Hematopoietic multipotent progenitor cell (in vitro differentiated cells): ENCODE results near the gene RDH11. TPM values are rescaled to one million over a fixed set of nuclear protein-coding genes. Genes with fewer than 3 reads are reported as not detected.

Experiments
- DNase-seq, 3 donors: peaks; one replicate each; pipeline ENCODE4 v3.0.0-alpha.2; 2011 to 2015; ENCODE audit warnings: low read depth in 2 of 3, low spot score in 2 of 3
- small RNA-seq: library from RNA; depleted of rRNA; stranded (forward); fragments of <200 nt; gene quantifications from one replicate; pipeline ENCODE3, GENCODE V24; 2012
- total RNA-seq: library from RNA; depleted of rRNA; stranded (reverse); fragments of >200 nt; gene quantifications from one replicate; pipeline ENCODE4 v1.2.3, GENCODE V29; 2012

Gene RDH11
- total RNA-seq, 1 donor, result 62.5 TPM

GRCh38 chr14:67650694-67651093 is 44.9 kb downstream of the RDH11 start:
- DNase-seq, result no peak

DNA sequence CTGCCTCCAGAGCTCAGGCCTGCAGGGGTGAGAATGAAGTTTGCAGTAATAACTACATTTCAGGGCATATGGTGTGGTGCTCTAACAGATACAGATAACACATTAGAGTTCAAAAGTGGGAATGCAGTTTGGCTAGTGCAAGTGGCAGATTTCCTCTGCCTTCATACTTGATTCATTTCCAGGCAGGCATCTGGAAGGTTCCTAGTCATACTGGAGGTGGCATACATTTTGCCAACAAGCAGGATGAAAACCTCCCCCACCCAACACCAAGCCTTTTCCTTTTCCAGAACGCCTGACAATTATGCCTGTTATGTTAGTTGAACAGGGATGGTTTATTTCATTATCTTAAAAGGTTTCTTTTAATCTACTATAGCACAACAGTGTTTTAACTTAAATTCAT is 45.4 kb downstream of the RDH11 start:
- no peak for DNase-seq

- no peak for DNase-seq
Measured at GRCh38 chr14:67646131-67646530, 49.4 kb downstream of the RDH11 start.

GRCh38 chr14:67645414-67645813 is 50.1 kb downstream of the RDH11 start:
- DNase-seq, result no peak

- no peak for DNase-seq
Measured at GRCh38 chr14:67644428-67644827, 51.1 kb downstream of the RDH11 start.

DNA sequence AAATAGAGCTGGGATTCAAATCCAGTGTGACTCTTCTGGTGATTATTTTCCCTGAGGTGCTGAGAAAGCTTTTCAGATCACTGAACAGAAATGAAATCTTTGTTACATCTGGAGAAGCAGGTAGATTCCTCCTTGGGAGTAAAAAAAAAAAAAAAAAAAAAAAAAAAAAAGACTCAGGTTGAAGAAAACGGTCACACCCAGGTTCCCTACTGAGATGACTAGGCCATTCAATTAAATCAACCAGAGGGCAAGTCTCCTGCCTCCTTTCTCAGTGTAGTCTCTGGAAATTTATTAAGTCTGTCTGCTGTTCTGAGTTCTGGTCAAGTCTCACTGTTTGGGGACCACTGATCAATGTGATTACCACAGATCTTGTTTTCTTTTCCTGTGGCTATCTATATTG is 51.9 kb downstream of the RDH11 start:
- DNase-seq, result no peak

GRCh38 chr14:67641902-67642749 is 53.4 kb downstream of the RDH11 start:
- DNase-seq, result no peak

GRCh38 chr14:67641480-67641879 is 54.1 kb downstream of the RDH11 start:
- no peak for DNase-seq

DNA sequence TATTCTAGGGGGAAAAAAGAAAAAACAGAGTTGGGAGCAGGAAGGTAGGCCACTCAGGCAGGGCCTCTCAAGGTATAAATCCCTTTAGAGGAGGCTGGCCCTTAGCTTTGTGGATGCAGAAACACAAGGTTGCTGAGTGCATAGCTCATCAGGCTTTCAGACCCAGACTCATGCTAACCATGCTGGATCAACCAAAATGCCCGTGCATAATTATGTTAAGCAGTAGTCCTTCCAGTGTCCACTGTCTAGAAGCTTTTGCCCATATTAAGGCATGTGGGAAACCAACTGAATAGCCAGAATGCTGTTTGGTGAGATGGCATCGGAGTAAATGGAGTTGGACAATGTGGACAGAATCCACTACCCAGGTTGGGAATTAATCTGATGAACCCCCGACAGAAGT is 56.9 kb downstream of the RDH11 start:
- DNase-seq, result no peak

- DNase-seq, result no peak
Measured at GRCh38 chr14:67636361-67636919, 59.1 kb downstream of the RDH11 start.

GRCh38 chr14:67633451-67634147 is 62.0 kb downstream of the RDH11 start:
- DNase-seq, result no peak

GRCh38 chr14:67630938-67631337 is 64.6 kb downstream of the RDH11 start:
- DNase-seq, result no peak

- DNase-seq, result no peak
Measured at GRCh38 chr14:67630186-67630585, 65.4 kb downstream of the RDH11 start.

- no peak for DNase-seq
Measured at GRCh38 chr14:67627519-67627918, 68.0 kb downstream of the RDH11 start.

Small RNA genes lying within 50 kb of the gene (small RNA-seq; reads per million reads assigned to genes)
- not detected for gene AL049779.3
- gene RN7SL369P, result not detected
- gene RNA5SP386, result not detected

Other genes with a start within 250 kb of the RDH11 start
- 46.3 TPM for gene TMEM229B, start 207.0 kb downstream of the RDH11 start, total RNA-seq
- gene PLEKHH1, start 162.5 kb downstream of the RDH11 start, total RNA-seq, result 0.27 TPM
- 14.0 TPM for gene PIGH, start 95.5 kb downstream of the RDH11 start, total RNA-seq
- 28.0 TPM for gene ARG2, start 75.8 kb downstream of the RDH11 start, total RNA-seq
- 21.3 TPM for gene VTI1B, start 21.1 kb downstream of the RDH11 start, total RNA-seq
- not detected for gene RDH12, start 6.1 kb upstream of the RDH11 start, total RNA-seq
- gene ZFYVE26, start 120.8 kb upstream of the RDH11 start, total RNA-seq, result 22.1 TPM
- gene RAD51B, start 124.0 kb upstream of the RDH11 start, total RNA-seq, result 22.4 TPM